Osteoblast (primary cell): ENCODE results near the gene TUBB2B. TPM values are rescaled to one million over a fixed set of nuclear protein-coding genes. Genes with fewer than 3 reads are reported as not detected.
A peak's percentile ranks its signal among the peaks of the same experiment; 100 is the strongest.

Source experiments
- DNase-seq: peaks from one replicate; pipeline ENCODE4 v3.0.0; 2011; ENCODE audit warnings: low spot score, mixed read lengths; ENCODE audit not compliant: insufficient read length; ENCODE audit errors: missing footprints
- H2AFZ ChIP-seq: 2 replicates; pipeline ENCODE4 v1.6.0; 2011; ENCODE audit warnings: mild to moderate bottlenecking, low read length
- H3K27ac ChIP-seq: 2 replicates; pipeline ENCODE4 v1.5.1; 2011; ENCODE audit warnings: mild to moderate bottlenecking, low read depth, low read length, moderate library complexity
- H3K27me3 ChIP-seq: 2 replicates; pipeline ENCODE4 v1.6.0; 2012; ENCODE audit warnings: mild to moderate bottlenecking, control low read depth, inconsistent platforms, low read length, moderate library complexity; ENCODE audit not compliant: insufficient read depth
- H3K36me3 ChIP-seq: 2 replicates; pipeline ENCODE4 v1.5.1; 2011; ENCODE audit warnings: mild to moderate bottlenecking, low read length, control low read depth, moderate library complexity; ENCODE audit not compliant: insufficient read depth
- H3K4me1 ChIP-seq: 2 replicates; pipeline ENCODE4 v1.5.1; 2011; ENCODE audit warnings: mild to moderate bottlenecking, low read length, control low read depth, moderate library complexity; ENCODE audit not compliant: insufficient read depth
- H3K4me2 ChIP-seq: 2 replicates; pipeline ENCODE4 v1.6.0; 2011; ENCODE audit warnings: mild to moderate bottlenecking, low read length; ENCODE audit not compliant: insufficient read depth
- H3K4me3 ChIP-seq: fragments of 200-600 bp; sonication (generic); 3 replicates; pipeline ENCODE4 v1.5.1; 2012; ENCODE audit warnings: mild to moderate bottlenecking, low read length, inconsistent platforms; ENCODE audit not compliant: insufficient read depth
- H3K79me2 ChIP-seq: 2 replicates; pipeline ENCODE4 v1.6.0; 2012; ENCODE audit warnings: mild to moderate bottlenecking, low read length, control low read depth, inconsistent platforms; ENCODE audit not compliant: insufficient read depth
- H3K9me3 ChIP-seq: 2 replicates; pipeline ENCODE4 v1.5.1; 2011; ENCODE audit warnings: low read depth, low read length, control low read depth
- H4K20me1 ChIP-seq: 2 replicates; pipeline ENCODE4 v1.6.0; 2012; ENCODE audit warnings: mild to moderate bottlenecking, low read length, control low read depth; ENCODE audit not compliant: insufficient read depth
- CTCF ChIP-seq: IDR thresholded peaks from 2 replicates; pipeline ENCODE4 v1.5.1; 2011; ENCODE audit warnings: mild to moderate bottlenecking, low read depth, low read length, moderate library complexity; ENCODE audit errors: extremely low read depth
- total RNA-seq: library from RNA; depleted of rRNA; stranded (reverse); fragments of >200 nt; gene quantifications from 2 replicates; pipeline ENCODE4 v1.2.3, GENCODE V29; 2012

The TUBB2B gene
- total RNA-seq, 1 donor, result 9.0 TPM

GRCh38 chr6:3258720-3259490 is 31.5 kb upstream of the TUBB2B start, which contains the start of gene PSMG4:
PSMG4 (plus strand) TSS chr6:3258947; CDS start chr6:3259023, 76 bp downstream.
- Histone ChIP-seq H3K36me3 (peaks cover 9% of the 10 kb centered on the region), H4K20me1 (peaks cover 10% of the 10 kb centered on the region), H3K4me1 (peaks cover 19% of the 10 kb centered on the region), H3K4me3 (peak within 1 kb of the TSS; percentile 94), H3K4me2 (peak within 1 kb of the TSS; percentile 98), H3K79me2 (peaks cover 48% of the 10 kb centered on the region), H3K27ac (peak within 1 kb of the TSS; percentile 58), H2AFZ (peak within 1 kb of the TSS; percentile 92), H3K27me3 (peaks cover 7% of the 10 kb centered on the region), H3K9me3 (no peaks in the 10 kb centered on the region)
- peak; percentile 100 for DNase-seq
- no peak for TF ChIP-seq CTCF

- Histone ChIP-seq H3K27ac (no peak overlapping the region), H3K4me1 (peaks cover 19% of the 10 kb centered on the region), H3K27me3 (peaks cover 7% of the 10 kb centered on the region), H3K36me3 (peaks cover 2% of the 10 kb centered on the region), H2AFZ (peak overlapping the region; percentile 85), H4K20me1 (peaks cover 7% of the 10 kb centered on the region), H3K4me3 (peak overlapping the region; percentile 94), H3K4me2 (peak overlapping the region; percentile 98), H3K9me3 (no peaks in the 10 kb centered on the region), H3K79me2 (peaks cover 41% of the 10 kb centered on the region)
- no peak for DNase-seq
- TF ChIP-seq CTCF, result no peak
Observed at GRCh38 chr6:3258201-3258600, 30.7 kb upstream of the TUBB2B start.

- TF ChIP-seq CTCF, result no peak
- Histone ChIP-seq H3K4me2 (no peak overlapping the region), H3K27ac (no peak overlapping the region), H3K79me2 (no peaks in the 10 kb centered on the region), H3K4me3 (no peak overlapping the region), H4K20me1 (no peaks in the 10 kb centered on the region), H3K4me1 (peaks cover 8% of the 10 kb centered on the region), H2AFZ (no peak overlapping the region), H3K27me3 (peaks cover 10% of the 10 kb centered on the region), H3K36me3 (no peaks in the 10 kb centered on the region), H3K9me3 (no peaks in the 10 kb centered on the region)
- no peak for DNase-seq
Observed at GRCh38 chr6:3253597-3253961, 26.1 kb upstream of the TUBB2B start.

GRCh38 chr6:3252861-3253596 is 25.6 kb upstream of the TUBB2B start:
- H3K9me3 ChIP-seq, result no peaks in the 10 kb centered on the region
- H3K27ac ChIP-seq, result no peak overlapping the region
- no peak overlapping the region for H3K4me2 ChIP-seq
- no peak for TF ChIP-seq CTCF
- no peak overlapping the region for H3K4me3 ChIP-seq
- H3K36me3 ChIP-seq, result no peaks in the 10 kb centered on the region
- DNase-seq, result peak; percentile 83
- H3K4me1 ChIP-seq, result peaks cover 7% of the 10 kb centered on the region
- no peaks in the 10 kb centered on the region for H4K20me1 ChIP-seq
- H2AFZ ChIP-seq, result no peak overlapping the region
- H3K27me3 ChIP-seq, result peaks cover 9% of the 10 kb centered on the region
- H3K79me2 ChIP-seq, result no peaks in the 10 kb centered on the region
